NCI-H2227 treated with DMSO at 0.1 percent for 48 hours (cell line): ENCODE measurements around the gene DIP2A.
"Not testable (repeated sequence)": the region's sequence is repeated elsewhere in the genome, so short reads cannot be mapped to it uniquely, and the experiment has no call there.

Source experiments
- DNase-seq: peaks from one replicate; lab custom pipeline; 2025; lab: John Stamatoyannopoulos, UW

Gene DIP2A

DNA sequence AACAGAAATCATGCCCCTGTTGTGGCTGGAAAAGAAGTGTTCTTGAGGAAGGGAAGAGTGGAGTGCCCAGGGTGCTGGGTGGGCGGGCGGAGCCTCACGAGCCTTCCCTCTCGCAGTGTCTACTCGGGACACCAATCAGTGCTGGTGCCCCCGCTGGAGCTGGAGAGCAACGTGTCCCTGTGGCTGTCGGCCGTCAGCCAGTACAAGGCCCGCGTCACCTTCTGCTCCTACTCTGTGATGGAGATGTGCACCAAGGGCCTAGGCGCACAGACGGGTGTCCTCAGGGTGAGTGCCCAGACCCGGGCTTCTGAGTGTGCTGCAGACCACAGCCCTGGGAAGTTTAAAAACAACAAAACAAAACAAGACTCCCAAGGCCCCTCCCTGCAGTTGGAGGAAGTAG lies 98.8 kb downstream of the DIP2A start:
- DNase-seq: no peak

DNA sequence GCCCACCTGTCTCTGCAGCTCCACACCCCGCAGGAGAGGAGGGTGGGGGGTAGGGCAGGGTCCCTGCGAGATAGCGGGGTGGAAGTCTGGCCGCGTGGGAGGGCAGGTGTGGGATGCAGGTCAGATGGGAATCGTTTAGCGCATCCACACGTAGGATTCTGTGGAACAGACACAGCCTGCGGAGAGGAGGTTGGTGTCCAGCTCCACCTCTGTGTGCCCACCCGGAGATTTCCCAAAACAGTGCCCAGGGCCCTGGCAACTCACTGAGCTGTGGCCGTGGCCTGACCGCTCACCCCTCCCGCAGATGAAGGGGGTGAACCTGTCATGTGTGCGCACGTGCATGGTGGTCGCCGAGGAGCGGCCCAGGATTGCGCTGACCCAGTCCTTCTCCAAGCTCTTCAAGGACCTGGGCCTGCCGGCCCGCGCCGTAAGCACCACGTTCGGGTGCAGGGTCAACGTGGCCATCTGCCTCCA lies 99.3 kb downstream of the DIP2A start:
- DNase-seq: no peak

DNA sequence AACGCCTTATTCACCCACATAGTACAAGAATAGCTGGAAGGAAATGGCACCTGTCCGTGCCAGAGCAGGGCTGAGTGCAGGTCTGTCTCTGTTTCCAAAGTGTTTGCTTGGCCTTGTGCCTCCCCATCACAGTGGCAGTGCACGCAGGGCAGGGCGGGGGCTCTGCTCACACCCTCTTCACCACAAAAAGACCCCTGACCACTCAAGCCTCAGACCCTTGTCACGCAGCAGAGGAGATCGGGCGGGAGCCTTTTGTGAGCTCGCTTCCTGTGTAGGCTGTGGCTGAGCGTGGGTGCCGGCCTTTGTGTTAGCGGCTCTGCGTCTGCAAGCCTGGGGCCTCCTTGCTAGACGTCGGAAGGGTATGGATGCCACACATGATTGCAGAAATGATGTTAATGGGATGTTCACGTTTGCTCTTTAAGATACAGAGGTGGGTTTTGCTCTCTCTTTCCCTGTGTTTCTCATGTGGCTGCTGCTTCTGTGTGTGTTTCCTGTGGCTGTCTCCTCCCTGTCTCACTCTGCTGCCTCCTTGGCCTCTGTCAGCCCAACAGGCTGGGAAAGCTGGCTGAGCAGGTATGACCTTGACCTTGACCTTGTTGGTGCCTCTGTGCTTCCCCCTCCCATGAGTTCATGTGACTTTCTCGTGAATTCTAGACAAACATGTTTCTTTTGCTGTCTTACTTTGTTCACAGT lies 100.7 kb downstream of the DIP2A start:
- no peak for DNase-seq

DNA sequence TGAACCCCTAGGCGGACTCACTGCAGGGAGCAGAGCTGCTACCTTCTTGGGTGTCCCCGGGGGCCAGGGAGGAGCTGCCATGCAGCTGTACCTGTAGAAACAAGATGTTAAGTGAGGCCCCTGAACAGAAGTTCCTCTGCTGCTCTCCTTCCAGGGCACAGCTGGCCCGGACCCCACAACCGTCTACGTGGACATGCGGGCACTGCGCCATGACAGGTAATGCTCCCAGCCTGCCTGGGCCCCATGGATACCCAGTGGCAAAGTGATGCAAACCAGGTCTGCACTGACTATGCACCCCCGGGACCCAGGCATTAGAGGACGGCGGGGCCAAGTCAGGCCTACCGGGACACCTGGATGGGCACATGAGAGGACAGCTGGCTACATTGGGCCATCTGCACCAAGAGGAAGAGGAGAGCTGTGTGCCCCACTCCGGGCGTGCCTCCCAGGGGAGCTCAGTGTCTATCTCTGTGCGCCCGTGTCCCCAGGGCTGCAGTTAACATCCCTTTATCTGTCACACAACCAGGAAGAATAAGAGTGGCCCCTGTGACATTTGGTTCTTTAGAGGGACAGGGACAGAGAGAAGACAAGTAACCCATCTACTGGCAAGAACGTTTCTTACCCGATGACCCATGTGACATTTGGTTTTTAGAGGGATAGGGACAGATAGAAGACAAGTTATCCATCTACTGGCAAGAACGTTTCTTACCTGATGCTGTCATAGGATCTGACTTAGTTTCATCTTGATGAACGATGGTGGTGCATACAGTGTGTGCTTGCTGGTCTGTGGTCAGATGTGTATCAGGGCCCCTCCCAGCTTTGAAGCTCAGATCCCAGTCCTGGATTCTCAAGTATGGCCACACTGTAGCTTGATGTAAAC lies 102.1 kb downstream of the DIP2A start:
- no peak for DNase-seq

DNA sequence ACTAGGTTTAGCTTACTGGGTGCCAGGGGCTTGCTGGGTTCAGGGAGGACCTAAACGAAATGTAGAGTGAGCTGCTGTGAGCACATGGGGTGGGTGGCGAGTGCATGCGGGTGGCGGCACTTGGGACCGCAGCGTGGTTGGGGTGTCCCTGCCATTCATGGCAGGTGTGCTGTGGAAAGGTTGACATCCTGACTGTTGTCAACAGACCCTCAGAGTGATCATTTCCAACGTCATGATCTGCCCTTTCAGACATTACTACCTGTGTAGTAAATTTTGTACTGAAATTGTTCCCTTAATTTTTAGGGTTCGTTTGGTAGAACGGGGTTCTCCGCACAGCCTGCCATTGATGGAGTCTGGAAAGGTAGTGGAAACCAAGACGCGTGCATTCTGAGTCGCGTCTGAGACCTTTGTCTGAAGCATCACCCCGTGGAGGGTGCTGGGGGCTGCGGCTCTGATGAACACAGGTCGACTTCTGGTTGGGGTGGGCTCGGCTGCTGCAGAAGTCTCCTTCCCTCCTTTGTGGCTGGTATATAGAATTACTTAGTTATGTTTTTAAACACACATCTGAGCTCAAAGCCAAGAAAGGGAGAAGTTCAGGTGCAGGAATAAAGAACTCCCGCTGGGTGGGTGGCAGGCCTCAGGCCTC lies 102.9 kb downstream of the DIP2A start:
- no peak for DNase-seq

DNA sequence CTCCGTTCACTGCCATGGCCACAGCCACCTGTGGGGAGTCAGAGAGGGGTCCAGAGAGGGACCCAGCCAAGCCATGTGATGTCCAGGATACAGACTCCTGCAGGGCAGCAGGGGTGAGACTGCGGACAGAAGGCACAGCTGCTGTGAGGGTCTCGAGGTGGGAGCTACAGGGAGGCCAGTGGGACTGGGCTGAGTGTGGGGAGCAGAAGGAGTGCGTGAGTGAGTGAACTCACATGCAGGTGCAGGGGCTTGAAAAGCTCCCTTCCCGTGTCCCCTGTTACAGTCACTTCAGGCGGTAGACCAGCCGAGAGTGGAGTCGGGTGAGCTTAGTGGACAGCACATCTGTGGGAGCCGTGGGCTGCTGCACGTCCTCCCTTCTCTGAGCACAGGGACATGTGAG lies 103.8 kb downstream of the DIP2A start:
- no peak for DNase-seq

DNA sequence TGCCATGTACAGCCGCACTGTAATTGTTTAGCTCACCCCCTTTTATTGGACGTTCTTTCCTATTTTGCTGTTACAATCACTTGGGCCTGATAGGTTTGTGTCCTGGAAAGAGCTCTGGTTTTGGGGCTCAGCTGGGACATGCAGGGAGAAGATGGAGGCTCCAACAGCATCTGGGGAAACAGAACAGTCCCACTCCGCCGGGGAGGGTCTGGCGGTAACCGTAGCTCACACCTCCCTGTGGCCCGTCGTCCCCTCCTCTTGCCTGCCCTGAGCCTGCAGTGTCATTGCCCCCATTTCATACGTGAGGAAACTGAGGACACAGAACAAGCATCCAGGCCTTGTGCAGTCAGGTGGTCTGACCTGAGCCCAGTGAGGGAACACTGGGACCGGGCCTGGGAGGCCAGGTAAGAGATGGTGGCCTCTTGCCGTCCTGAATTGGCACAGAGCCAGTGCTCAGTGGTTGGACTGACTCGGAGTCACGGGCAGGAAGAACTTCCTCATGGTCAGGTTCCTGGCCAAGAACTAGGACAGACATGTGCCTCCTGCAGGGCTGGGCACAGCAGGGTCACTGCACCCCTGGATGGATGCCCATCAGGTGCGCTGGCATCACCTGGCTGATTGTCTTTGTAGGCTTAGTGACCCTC lies 104.4 kb downstream of the DIP2A start:
- DNase-seq: no peak

DNA sequence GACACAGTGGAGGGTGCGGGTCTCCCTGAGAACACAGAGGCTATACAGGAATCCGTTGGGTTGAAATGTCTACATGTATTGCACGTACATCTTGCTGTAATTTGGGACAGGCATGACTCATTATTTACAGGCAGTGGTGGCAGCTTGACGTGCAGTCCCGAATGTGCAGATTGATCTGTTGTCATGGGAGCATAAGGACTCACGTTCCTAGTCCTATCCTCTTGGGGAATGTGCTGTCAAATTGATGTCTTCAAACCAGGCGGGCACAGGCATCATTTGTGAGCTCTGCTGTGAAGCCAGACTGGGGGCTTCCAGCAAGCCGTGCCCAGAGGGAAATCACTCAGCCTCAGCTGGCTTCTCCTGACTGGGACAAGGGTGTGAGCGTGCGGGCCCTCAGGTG lies 105.7 kb downstream of the DIP2A start:
- no peak for DNase-seq

DNA sequence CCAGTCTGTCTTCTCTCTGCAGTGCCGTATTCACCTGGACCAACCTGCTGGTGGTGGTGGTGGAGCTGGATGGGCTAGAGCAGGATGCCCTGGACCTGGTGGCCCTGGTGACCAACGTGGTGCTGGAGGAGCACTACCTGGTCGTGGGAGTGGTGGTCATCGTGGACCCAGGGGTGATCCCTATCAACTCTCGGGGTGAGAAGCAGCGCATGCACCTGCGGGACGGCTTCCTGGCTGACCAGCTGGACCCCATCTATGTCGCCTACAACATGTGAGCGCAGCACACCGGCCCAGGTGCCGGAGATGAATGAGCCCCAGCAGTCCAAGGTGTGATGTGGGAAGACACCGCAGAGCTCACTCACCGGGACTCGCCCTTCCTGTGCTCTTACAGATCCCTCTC lies 108.7 kb downstream of the DIP2A start:
- DNase-seq: no peak

DNA sequence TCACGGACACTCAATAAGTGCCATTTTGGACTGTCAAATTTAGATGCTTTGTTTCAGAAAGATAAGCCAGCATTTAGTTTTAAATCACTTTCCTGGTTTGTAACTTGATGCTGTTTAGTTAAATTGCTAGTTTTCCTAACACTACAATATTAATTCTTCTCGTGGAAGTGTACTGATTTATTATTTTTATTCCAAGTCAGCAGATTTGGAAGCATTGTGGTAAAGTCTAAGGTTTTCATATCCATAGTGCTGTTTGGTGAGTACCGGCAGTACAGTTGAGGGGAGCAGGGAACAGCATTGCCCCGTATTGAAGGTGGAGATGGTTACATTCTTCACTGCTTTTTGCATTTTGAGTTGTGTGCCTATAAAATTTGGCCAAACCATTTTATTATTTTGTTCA lies 109.9 kb downstream of the DIP2A start:
- DNase-seq: no peak

DNA sequence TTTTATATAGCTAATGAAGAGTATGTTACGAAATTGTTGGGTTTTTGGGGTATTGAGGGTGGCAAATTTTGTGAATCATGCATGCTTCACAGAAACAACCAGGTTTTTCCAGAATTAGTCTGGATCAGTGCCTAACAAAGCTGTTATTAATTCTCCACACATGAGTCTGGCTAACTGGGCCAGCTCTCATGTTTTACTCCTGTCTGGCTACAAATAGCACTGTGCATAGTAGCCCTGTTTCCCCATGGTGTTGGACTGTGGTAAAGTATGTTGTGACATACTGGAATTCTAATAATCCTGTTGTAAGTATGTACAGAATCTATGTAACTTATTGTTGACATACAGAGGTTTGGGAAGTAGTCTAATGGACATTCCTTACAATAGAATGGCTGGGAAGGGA lies 110.4 kb downstream of the DIP2A start:
- no peak for DNase-seq

DNA sequence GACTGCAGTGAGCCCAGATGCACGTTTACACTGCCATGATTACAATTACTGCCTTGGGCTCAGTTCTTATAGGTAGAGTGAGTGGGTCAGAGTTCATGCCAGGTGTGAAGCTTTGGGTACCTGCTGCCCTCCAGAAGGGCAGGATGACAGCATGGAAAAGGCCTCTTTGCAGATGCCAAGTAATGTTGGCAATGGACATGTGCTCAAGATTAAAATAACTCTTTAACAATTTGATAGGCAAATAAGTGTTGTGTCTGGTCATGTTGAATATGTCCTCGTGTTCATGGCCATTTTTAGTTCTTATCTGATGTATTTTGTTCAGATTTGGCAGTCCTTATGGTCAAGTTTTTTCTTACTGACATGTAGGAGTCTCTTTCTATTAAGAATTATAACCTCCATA lies 111.4 kb downstream of the DIP2A start:
- DNase-seq: no peak

DNA sequence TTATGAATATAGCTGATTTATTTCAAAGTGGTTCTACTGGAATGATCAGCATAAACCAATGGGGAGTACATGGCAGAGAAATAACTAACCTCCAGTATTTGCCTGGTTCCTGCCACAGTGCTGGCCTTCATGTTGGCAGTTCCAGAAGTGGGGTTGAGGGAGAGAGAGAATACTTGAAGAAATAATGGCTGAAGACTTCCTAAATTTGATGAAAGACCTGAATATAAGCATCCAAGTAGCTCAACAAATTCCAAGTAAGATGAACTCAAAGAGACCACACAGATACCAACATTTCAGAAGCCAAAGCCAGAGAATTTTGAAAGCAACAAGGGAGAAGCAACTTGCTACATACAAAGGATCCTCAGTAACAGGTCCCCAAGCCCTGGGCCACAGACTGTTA lies 111.9 kb downstream of the DIP2A start:
- DNase-seq: no peak

DNA sequence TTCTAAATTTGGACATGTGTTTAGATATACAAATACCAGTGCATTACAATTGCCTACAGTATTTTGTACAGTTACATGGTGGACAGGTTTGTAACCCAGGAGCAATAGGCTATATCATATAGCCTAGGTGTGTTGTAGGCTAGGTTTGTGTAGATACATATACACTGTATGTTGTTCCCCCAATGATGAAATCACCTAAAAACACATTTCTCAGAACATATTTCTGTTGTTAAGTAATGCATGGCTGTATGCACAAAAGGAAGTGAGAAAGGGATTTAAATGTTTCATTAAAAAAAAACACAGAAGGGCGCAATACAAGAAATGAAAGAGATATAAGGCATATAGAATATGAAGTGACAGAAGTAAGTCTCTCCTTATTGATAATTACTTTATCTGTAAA lies 114.2 kb downstream of the DIP2A start:
- DNase-seq: no peak

DNA sequence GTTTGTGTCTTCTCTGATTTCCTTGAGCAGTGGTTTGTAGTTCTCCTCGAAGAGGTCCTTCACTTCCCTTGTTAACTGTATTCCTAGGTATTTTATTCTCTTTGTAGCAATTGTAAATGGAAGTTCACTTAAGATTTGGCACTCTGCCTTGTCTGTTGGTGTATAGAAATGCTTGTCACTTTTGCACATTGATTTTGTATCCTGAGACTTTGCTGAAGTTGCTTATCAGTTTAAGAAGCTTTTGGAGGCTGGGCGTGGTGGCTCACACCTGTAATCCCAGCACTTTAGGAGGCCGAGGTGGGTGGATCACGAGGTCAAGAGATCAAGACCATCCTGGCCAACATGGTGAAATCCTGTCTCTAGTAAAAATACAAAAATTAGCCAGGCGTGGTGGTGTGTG lies 119.1 kb downstream of the DIP2A start:
- not testable (repeated sequence) for DNase-seq

DNA sequence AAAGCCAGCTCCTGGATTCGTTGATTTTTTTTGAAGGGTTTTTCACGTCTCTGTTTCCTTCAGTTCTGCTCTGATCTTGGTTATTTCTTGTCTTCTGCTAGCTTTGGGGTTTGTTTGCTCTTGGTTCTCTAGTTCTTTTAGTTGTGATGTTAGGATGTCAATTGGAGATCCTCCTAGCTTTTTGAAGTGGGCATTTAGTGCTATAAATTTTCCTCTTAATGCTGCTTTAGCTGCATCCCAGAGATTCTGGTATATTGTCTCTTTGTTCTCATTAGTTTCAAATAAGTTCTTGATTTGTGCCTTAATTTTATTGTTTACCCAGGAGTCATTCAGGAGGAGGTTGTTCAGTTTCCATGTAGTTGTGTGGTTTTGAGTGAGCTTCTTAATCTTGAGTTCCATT lies 120.7 kb downstream of the DIP2A start:
- DNase-seq: not testable (repeated sequence)

DNA sequence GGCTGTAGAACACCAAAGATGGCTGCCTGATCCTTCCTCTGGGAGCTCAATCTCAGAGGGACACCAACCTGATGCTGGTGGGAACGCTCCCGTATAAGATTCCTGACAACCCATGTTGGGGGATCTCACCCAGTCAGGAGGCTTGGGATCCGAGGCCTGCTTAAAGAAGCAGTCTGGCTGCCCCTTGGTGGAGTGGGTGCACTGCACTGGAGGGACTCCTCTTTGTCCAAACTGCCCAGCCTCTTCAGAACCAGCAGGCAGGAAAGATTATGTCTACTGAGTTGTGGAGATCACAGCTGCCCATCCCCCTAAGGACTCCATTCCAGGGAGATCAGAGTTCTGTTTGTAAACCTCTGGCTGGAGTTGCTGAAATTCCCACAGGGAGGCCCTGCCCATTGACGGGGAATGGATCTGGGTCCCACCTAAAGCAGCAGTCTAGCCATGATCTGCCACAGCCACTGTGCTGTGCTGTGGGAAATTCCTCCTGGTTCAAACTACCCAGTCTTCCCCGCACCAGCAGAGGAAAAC lies 123.2 kb downstream of the DIP2A start:
- no peak for DNase-seq

DNA sequence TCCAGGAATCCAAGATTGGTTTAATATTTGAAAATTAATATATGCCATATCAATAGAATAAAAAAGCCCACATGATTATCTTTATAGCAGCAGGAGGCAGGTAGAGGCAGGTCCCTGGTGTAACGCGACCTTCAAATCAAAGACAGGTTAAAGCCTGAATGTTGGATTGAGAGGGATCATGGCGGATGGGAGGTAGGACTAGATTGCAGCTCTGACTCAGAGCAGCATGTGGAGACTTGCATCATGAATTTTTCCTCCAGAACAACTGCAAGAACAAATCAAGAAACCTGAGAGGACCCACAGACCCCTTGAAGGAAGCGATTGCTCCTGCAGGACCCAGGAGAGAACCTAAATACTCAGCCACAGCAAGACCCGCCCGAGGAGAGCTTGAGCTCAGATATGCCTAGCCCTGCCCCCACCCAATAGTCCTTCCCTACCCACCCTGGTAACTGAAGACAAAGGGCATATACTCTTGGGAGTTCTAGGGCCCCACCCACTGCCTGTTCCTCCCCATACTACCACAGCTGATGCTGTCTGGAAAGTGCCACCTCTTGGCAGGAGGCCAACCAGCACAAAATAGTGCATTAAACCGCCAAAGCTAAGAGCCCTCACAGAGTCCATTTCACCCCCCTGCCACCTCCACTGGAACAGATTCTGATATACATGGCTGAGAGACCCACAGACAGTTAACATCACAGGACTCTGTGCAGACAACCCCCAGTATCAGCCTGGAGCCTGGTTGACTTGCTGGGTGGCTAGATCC lies 126.7 kb downstream of the DIP2A start:
- no peak for DNase-seq

DNA sequence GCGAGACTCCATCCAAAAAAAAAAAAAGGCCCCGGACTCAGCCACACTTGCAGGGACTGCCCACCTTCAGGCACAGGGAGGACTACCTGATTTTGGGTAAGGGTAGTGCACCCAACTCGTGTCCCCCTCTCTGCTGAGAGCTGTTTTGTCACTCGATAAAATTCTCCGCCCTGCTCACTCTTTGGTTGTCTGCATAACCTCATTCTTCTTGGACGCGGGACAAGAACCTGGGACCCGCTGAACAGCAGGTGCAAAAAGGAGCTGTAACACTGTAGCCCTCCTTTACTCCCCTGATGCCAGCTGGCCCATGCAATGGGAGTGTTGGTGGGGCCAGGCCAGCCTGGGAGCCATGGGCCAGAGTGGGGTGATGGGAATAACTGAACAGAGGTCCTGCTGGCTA lies 135.6 kb downstream of the DIP2A start:
- no peak for DNase-seq

DNA sequence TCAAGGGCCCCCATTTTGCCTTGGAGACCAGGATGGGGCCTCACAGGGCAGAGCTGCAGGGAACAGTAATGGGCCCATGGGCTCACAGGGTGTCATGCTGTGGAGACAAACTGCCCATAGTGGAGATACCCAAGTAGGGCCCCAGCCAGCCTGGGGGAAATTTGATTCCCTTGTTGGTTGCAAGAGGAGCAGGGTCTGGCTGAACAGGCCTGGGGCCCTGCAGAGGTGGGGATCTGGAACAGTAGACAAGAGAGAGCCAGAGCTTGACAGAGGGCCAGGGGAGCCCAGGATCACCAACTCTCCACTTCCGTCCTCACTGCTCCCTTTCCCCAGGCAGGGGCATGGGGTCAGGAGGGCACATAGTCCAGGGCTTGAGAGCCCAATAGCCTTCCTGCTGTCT lies 137.5 kb downstream of the DIP2A start:
- no peak for DNase-seq

DNA sequence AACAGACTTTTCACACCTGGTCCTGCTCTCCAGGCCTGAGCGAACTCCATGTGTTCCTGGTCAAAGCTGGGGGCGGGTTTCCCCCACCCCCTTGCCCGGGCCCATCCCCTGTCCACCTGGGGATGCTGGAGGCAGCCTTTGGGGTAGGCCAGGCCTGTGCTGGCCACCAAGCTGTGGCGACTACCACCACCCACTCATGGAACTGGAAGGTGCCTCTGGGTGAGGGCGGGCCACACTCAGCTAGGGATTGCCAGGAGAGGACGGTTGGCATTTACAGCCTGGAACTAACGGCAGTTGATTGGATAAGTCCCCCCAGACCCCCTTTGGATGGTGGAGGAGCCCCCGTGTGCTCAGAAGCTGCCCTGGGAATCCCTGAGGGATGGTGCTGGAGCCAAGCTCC lies 138.3 kb downstream of the DIP2A start:
- no peak for DNase-seq
